GM19452 (cell line): ENCODE results near the gene WASL.
A peak's percentile ranks its signal among the peaks of the same experiment; 100 is the strongest.

Experiments
- ATAC-seq: cut with Tn5 transposase; IDR thresholded peaks from one replicate; pipeline ENCODE4 v1.9.1; 2021; ENCODE audit not compliant: unreplicated experiment

Gene WASL

GRCh38 chr7:123770378-123770777 lies 21.6 kb upstream of the WASL start:
- ATAC-seq, result peak; percentile 81

- no peak for ATAC-seq
Observed at GRCh38 chr7:123769371-123769770, 20.6 kb upstream of the WASL start.

- ATAC-seq, result no peak
Observed at GRCh38 chr7:123768493-123768892, 19.7 kb upstream of the WASL start.

- ATAC-seq, result no peak
Observed at GRCh38 chr7:123763191-123763661, 14.4 kb upstream of the WASL start.

GRCh38 chr7:123761729-123762128 lies 12.9 kb upstream of the WASL start:
- ATAC-seq, result no peak

GRCh38 chr7:123757095-123757494 lies 8.3 kb upstream of the WASL start:
- no peak for ATAC-seq

GRCh38 chr7:123755338-123755737 lies 6.5 kb upstream of the WASL start:
- ATAC-seq, result no peak

GRCh38 chr7:123754271-123754871 lies 5.6 kb upstream of the WASL start:
- ATAC-seq, result no peak

GRCh38 chr7:123752534-123752933 lies 3.7 kb upstream of the WASL start:
- no peak for ATAC-seq

- no peak for ATAC-seq
Observed at GRCh38 chr7:123751821-123752220, 3.0 kb upstream of the WASL start.

- ATAC-seq, result no peak
Observed at GRCh38 chr7:123750389-123751230, 1.8 kb upstream of the WASL start.

GRCh38 chr7:123749537-123749857 lies 694 bp upstream of the WASL start:
- ATAC-seq, result peak; percentile 27

GRCh38 chr7:123748171-123748733 lies 551 bp downstream of the WASL start:
- ATAC-seq, result peak; percentile 17

GRCh38 chr7:123747620-123748141 lies 1.1 kb downstream of the WASL start:
- no peak for ATAC-seq

- ATAC-seq, result no peak
Observed at GRCh38 chr7:123746931-123747488, 1.8 kb downstream of the WASL start.

- ATAC-seq, result no peak
Observed at GRCh38 chr7:123746055-123746454, 2.7 kb downstream of the WASL start.

- no peak for ATAC-seq
Observed at GRCh38 chr7:123745437-123745836, 3.4 kb downstream of the WASL start.

GRCh38 chr7:123744416-123744815 lies 4.4 kb downstream of the WASL start:
- ATAC-seq, result no peak

- ATAC-seq, result no peak
Observed at GRCh38 chr7:123741940-123742339, 6.9 kb downstream of the WASL start.

- ATAC-seq, result no peak
Observed at GRCh38 chr7:123738808-123739207, 10.0 kb downstream of the WASL start.

- ATAC-seq, result no peak
Observed at GRCh38 chr7:123738356-123738755, 10.4 kb downstream of the WASL start.
